K562 (cell line): ENCODE measurements around the gene TMEM43. TPM values are rescaled to one million over a fixed set of nuclear protein-coding genes. Genes with fewer than 3 reads are reported as not detected.

Source experiments
- ATAC-seq: fragments of 200-7000 bp; cut with Tn5 transposase; 3 replicates; pipeline ENCODE4 v1.9.1; 2020; ENCODE audit warnings: moderate library complexity
- BruUV-seq: library from RNA; stranded (reverse); fragments of 400-500 nt; replicated peaks from 2 replicates; lab custom pipeline; 2021; lab: Mats Ljungman, UMichigan
- CTCF ChIA-PET: fragments of 300-600 bp; formaldehyde crosslinking; extraction: SDS; loops from one replicate; lab custom pipeline; 2021; ENCODE audit warnings: low intra/inter-chr PET ratio; lab: Yijun Ruan, JAX
- POLR2A ChIA-PET: fragments of 300-600, 350-650 bp; sonication (Branson Sonifier 250); formaldehyde crosslinking; extraction: SDS; loops from one replicate; lab custom pipeline; 2021; ENCODE audit warnings: antibody characterized with exemption, inconsistent platforms; lab: Yijun Ruan, JAX
- DNase-seq, 4 experiments: peaks; one replicate each; pipeline versions ENCODE4 v3.0.0 to v3.0.0-alpha.2; 2011 to 2018; ENCODE audit warnings: low spot score in 3 of 4, mixed read lengths in 3 of 4; ENCODE audit errors: extremely low read depth in 1 of 4
- FAIRE-seq: peaks from 2 replicates; lab custom pipeline; 2011; peaks lifted over from hg19 to GRCh38; lab: Jason Lieb, UNC
- H2AFZ ChIP-seq: 2 replicates; pipeline ENCODE4 v1.6.0; 2011; ENCODE audit warnings: low read depth, low read length, control low read depth, inconsistent platforms
- H3K27ac ChIP-seq: fragments of 200-600 bp; 3 replicates; pipeline ENCODE4 v1.8.0; 2011; ENCODE audit warnings: low read depth, mild to moderate bottlenecking, control low read depth, inconsistent platforms, low read length, moderate library complexity, mixed read lengths; ENCODE audit errors: extremely low read depth
- H3K27me3 ChIP-seq, 2 experiments: fragments of 300-600 bp in 1 of 2; 2 replicates in 1 of 2; 3 replicates in 1 of 2; pipeline versions ENCODE4 v1.6.0 to v1.8.0; 2011; ENCODE audit warnings: inconsistent platforms in 2 of 2, low read length in 2 of 2, mild to moderate bottlenecking in 1 of 2, mixed read lengths in 1 of 2, moderate library complexity in 1 of 2; ENCODE audit not compliant: control insufficient read depth in 2 of 2, insufficient read depth in 2 of 2
- H3K36me3 ChIP-seq: fragments of 300-600 bp; 3 replicates; pipeline ENCODE4 v1.8.0; 2011; ENCODE audit warnings: mild to moderate bottlenecking, low read length, inconsistent platforms; ENCODE audit not compliant: control insufficient read depth, insufficient read depth
- H3K4me1 ChIP-seq, 2 experiments: fragments of 200-600 bp in 1 of 2; replicated peaks in 1 of 2; 2 replicates in 1 of 2; 3 replicates in 1 of 2; pipeline versions ENCODE4 v1.5.1 to v1.8.0; 2011; ENCODE audit warnings: inconsistent platforms in 2 of 2, low read length in 2 of 2, mild to moderate bottlenecking in 1 of 2, mixed read lengths in 1 of 2, moderate library complexity in 1 of 2; ENCODE audit not compliant: control insufficient read depth in 2 of 2, insufficient read depth in 2 of 2
- H3K4me2 ChIP-seq: 2 replicates; pipeline ENCODE4 v1.6.1; 2011; ENCODE audit warnings: low read length, control low read depth, inconsistent platforms, mixed read lengths; ENCODE audit not compliant: insufficient read depth
- H3K4me3 ChIP-seq: fragments of 200-600 bp; sonication (generic), shearing (Covaris generic); 2 replicates; pipeline ENCODE4 v1.5.1; 2016; ENCODE audit warnings: control low read depth, inconsistent platforms
- H3K79me2 ChIP-seq: fragments of 200-600 bp; 3 replicates; pipeline ENCODE4 v1.8.0; 2011; ENCODE audit warnings: low read length, inconsistent platforms; ENCODE audit not compliant: control insufficient read depth, insufficient read depth
- H3K9ac ChIP-seq, 2 experiments: 2 replicates each; pipeline versions ENCODE4 v1.6.0 to v1.6.1; 2011; ENCODE audit warnings: low read depth in 2 of 2, low read length in 2 of 2, control low read depth in 1 of 2, inconsistent platforms in 1 of 2, mild to moderate bottlenecking in 1 of 2, mixed read lengths in 1 of 2; ENCODE audit not compliant: insufficient read depth in 1 of 2
- H3K9me1 ChIP-seq: one replicate; pipeline ENCODE4 v1.6.0; 2011; ENCODE audit warnings: inconsistent platforms, mild to moderate bottlenecking, low read length, moderate library complexity; ENCODE audit not compliant: control insufficient read depth, insufficient read depth
- H3K9me3 ChIP-seq: replicated peaks from 2 replicates; pipeline ENCODE4 v1.5.1; 2011; ENCODE audit warnings: low read depth, low read length, inconsistent platforms; ENCODE audit not compliant: control insufficient read depth, insufficient read depth
- H4K20me1 ChIP-seq: replicated peaks from 2 replicates; pipeline ENCODE4 v1.6.1; 2011; ENCODE audit warnings: low read length, inconsistent platforms, mixed read lengths; ENCODE audit not compliant: control insufficient read depth, insufficient read depth
- C11orf30 ChIP-seq: fragments of 450-650 bp; IDR thresholded peaks from 2 replicates; pipeline ENCODE4 v1.6.1; 2016; ENCODE audit warnings: low read depth, mild to moderate bottlenecking
- CC2D1A ChIP-seq: fragments of 450-650 bp; IDR thresholded peaks from 2 replicates; pipeline ENCODE4 v1.6.1; 2017; ENCODE audit warnings: mild to moderate bottlenecking
- EP300 ChIP-seq: IDR thresholded peaks from 2 replicates; pipeline ENCODE4 v1.6.1; 2012; ENCODE audit warnings: low read length, improper control_type of control experiment
- EP400 ChIP-seq: fragments of 450-650 bp; IDR thresholded peaks from 2 replicates; pipeline ENCODE4 v1.6.1; 2017; ENCODE audit warnings: antibody characterized with exemption, mild to moderate bottlenecking, moderate library complexity
- HCFC1 ChIP-seq: IDR thresholded peaks from 2 replicates; pipeline ENCODE4 v1.6.1; 2012; ENCODE audit warnings: low read depth, low read length, improper control_type of control experiment
- MNT ChIP-seq, 2 experiments: fragments of 450-650 bp; conservative IDR thresholded peaks; 2 replicates each; pipeline ENCODE4 v1.6.1; 2017; ENCODE audit warnings: mild to moderate bottlenecking in 2 of 2, moderate library complexity in 2 of 2
- MYC ChIP-seq, 2 experiments: fragments of 250-450 bp in 1 of 2; sonication (Bioruptor Pico) in 1 of 2; IDR thresholded peaks; 2 replicates each; pipeline versions ENCODE4 v1.5.1 to v1.6.1; 2012 to 2021; ENCODE audit warnings: low read depth in 2 of 2, borderline replicate concordance in 1 of 2, improper control_type of control experiment in 1 of 2, low read length in 1 of 2, mild to moderate bottlenecking in 1 of 2, moderate library complexity in 1 of 2
- SPI1 ChIP-seq: IDR thresholded peaks from 2 replicates; pipeline ENCODE4 v1.6.1; 2011; ENCODE audit warnings: low read depth, low read length, control low read depth, borderline replicate concordance
- ZBTB7A ChIP-seq: IDR thresholded peaks from 2 replicates; pipeline ENCODE4 v1.6.1; 2011; ENCODE audit warnings: low read depth, mild to moderate bottlenecking, low read length, moderate library complexity, borderline replicate concordance; ENCODE audit not compliant: control insufficient read depth
- ZNF263 ChIP-seq: sonication (generic); formaldehyde crosslinking; IDR thresholded peaks from 2 replicates; pipeline ENCODE4 v1.8.0; 2022; ENCODE audit warnings: mild to moderate bottlenecking, missing genetic modification reagents, borderline replicate concordance
- ZSCAN32 ChIP-seq: fragments of 450-650 bp; formaldehyde crosslinking; IDR thresholded peaks from 2 replicates; pipeline ENCODE4 v1.4.0; 2020; ENCODE audit warnings: mild to moderate bottlenecking, moderate library complexity
- WGBS: fragments of 100-300 bp; shearing (Covaris generic); methylation state at CpG from one replicate; pipeline ENCODE4 v1.1.6; 2016; ENCODE audit warnings: low coverage, mixed read lengths; ENCODE audit not compliant: insufficient coverage; ENCODE audit errors: missing lambda C conversion rate; 5-methylcytosine and 5-hydroxymethylcytosine counted together
- in situ Hi-C: fragments of 300-500 bp; cut with MboI; formaldehyde crosslinking; loops from 4 replicates; pipeline ENCODE4 v1.15.0; 2018; ENCODE audit warnings: inconsistent platforms, mixed read lengths
- intact Hi-C: fragments of 100-400 bp; cut with micrococcal nuclease; formaldehyde crosslinking; loops from 2 replicates; pipeline ENCODE4 v1.14.2; 2022
- polyA plus RNA-seq, 8 experiments: library from polyadenylated mRNA; depleted of rRNA in 4 of 8; stranded (reverse) in 5 of 8; unstranded in 3 of 8; fragments of >200 nt; fragmentation: Nextera tagmentation in 2 of 8; fragmentation: Illumina TruSeq in 1 of 8; extraction: Ambion mirVana in 2 of 8; extraction: Trizol in 1 of 8; gene quantifications; 2 replicates each; pipeline versions ENCODE4 v1.2.1 to v1.2.3, GENCODE V29; 2011 to 2014; ENCODE audit warnings: inconsistent platforms in 1 of 8, missing spikeins in 1 of 8
- total RNA-seq, 7 experiments: library from RNA; depleted of rRNA in 6 of 7; stranded (reverse); fragments of >200 nt in 6 of 7; fragmentation: Illumina TruSeq in 2 of 7; extraction: Trizol in 2 of 7; gene quantifications; 2 replicates each; pipeline versions ENCODE4 v1.2.1 to v1.2.3, GENCODE V29; 2011 to 2021; ENCODE audit warnings: low replicate concordance in 1 of 7

Gene TMEM43
- total and polyA plus RNA-seq, 9 of the 15 experiments (the other 6 are each of a cell fraction or from before 2014, with no cell fraction given), result 16.7 to 46.1 (median 35.7) TPM

- ChIA-PET POLR2A (interaction anchor here (0.9 to 3.5 kb wide), 12 partner anchors 8 to 240 kb away, joined by 3 to 24 read pairs (median 5); partner anchors contain the start of genes LSM3 and XPC), CTCF (no interaction called here)
- H3K4me3 ChIP-seq, result peak overlapping the region; percentile 72
- peaks cover 63% of the 10 kb centered on the region for H3K36me3 ChIP-seq
- peaks cover 10% of the 10 kb centered on the region; the same call in 1 of the 2 replicates for H4K20me1 ChIP-seq
- H3K4me2 ChIP-seq, result peak overlapping the region; percentile 95
- no TSS peak for BruUV-seq
- H3K27me3 ChIP-seq, result no peaks in the 10 kb centered on the region
- intact Hi-C loops, result loop anchor here (1.0 to 10.0 kb wide), 3 partner anchors 54 to 469 kb away; partner anchors contain the start of genes LSM3 and XPC
- H3K4me1 ChIP-seq, result peaks cover 35 to 46% of the 10 kb centered on the region in 2 experiments
- peak overlapping the region; percentile 88 to 97 for H3K9ac ChIP-seq
- no peak for FAIRE-seq
- peak in 2 of 4 experiments; percentile 77 to 85 for DNase-seq
- 0% methylated on average over 36 of the region's 37 CpGs for WGBS
- H3K9me1 ChIP-seq, result peaks cover 5% of the 10 kb centered on the region
- peaks cover 90% of the 10 kb centered on the region for H3K79me2 ChIP-seq
- H3K27ac ChIP-seq, result peak overlapping the region; percentile 86
- in situ Hi-C loops, result loop anchor here (5.0 kb wide), 1 partner anchor 227 kb away; no protein-coding TSS in a partner anchor
- H3K9me3 ChIP-seq, result peaks cover 28% of the 10 kb centered on the region
- peak overlapping the region; percentile 29 for H2AFZ ChIP-seq
- peak; percentile 55 for ATAC-seq
- TF ChIP-seq ZSCAN32 (CRISPR knock-in tag), result no peak
- peak; percentile 97 for TF ChIP-seq MYC (IDR thresholded peaks at IDR 0.05; ENCODE audit: low read depth, low read length)
- peak; percentile 93; the same call in 1 of the 2 replicates for TF ChIP-seq MYC (CRISPR knock-in tag; IDR thresholded peaks at IDR 0.05; ENCODE audit: borderline replicate concordance, low read depth)
- TF ChIP-seq EP400, result peak; percentile 93
- peak; percentile 32; the same call in 1 of the 2 replicates for TF ChIP-seq ZNF263 (CRISPR knock-in tag)
- peak; percentile 56; the same call in 1 of the 2 replicates for TF ChIP-seq ZBTB7A
- TF ChIP-seq CC2D1A, result 0 out of 2 replicates have a peak, but pooled peaks have one; percentile 26
- TF ChIP-seq C11orf30, result peak; percentile 53
- TF ChIP-seq EP300, result no peak
- TF ChIP-seq SPI1, result peak; percentile 69
- TF ChIP-seq MNT (conservative IDR thresholded peaks at IDR 0.05), result peak; percentile 95 to 98
- TF ChIP-seq HCFC1, result peak; percentile 70
Measured at GRCh38 chr3:14124223-14124614, 633 bp upstream of the TMEM43 start.
